Endothelial cell of umbilical vein (primary cell): ENCODE measurements around the gene HOXA13. TPM values are rescaled to one million over a fixed set of nuclear protein-coding genes. Genes with fewer than 3 reads are reported as not detected.

Experiments used
- BruUV-seq: library from RNA; stranded (reverse); fragments of 400-500 nt; replicated peaks from 2 replicates; lab custom pipeline; 2021; lab: Mats Ljungman, UMichigan
- CTCF ChIA-PET: fragments of 300-600, 350-600 bp; sonication (Branson Sonifier 250); formaldehyde crosslinking; loops from one replicate; lab custom pipeline; 2021; ENCODE audit warnings: antibody characterized with exemption, inconsistent platforms; lab: Charles Lee
- POLR2A ChIA-PET: fragments of 300-600, 350-600 bp; sonication (Branson Sonifier 250); formaldehyde crosslinking; loops from one replicate; lab custom pipeline; 2021; ENCODE audit warnings: antibody characterized with exemption, inconsistent platforms; lab: Charles Lee
- DNase-seq: peaks from one replicate; pipeline ENCODE4 v3.0.0-alpha.2; 2011; ENCODE audit warnings: low read depth, low spot score
- FAIRE-seq: peaks from 2 replicates; lab custom pipeline; 2011; peaks lifted over from hg19 to GRCh38; lab: Jason Lieb, UNC
- H2AFZ ChIP-seq: 2 replicates; pipeline ENCODE4 v1.6.0; 2012; ENCODE audit warnings: low read depth, low read length, control low read depth, inconsistent platforms
- H3K27ac ChIP-seq: 2 replicates; pipeline ENCODE4 v1.5.1; 2011; ENCODE audit warnings: low read depth, mild to moderate bottlenecking, control low read depth, low read length, moderate library complexity; ENCODE audit not compliant: insufficient read depth
- H3K27me3 ChIP-seq, 2 experiments: 2 replicates each; pipeline versions ENCODE4 v1.6.0 to v1.6.1; 2011; ENCODE audit warnings: low read length in 2 of 2, mixed read lengths in 1 of 2; ENCODE audit not compliant: control insufficient read depth in 2 of 2, insufficient read depth in 2 of 2
- H3K36me3 ChIP-seq, 2 experiments: 2 replicates in 1 of 2; 3 replicates in 1 of 2; pipeline ENCODE4 v1.5.1; 2011; ENCODE audit warnings: low read length in 2 of 2, mild to moderate bottlenecking in 1 of 2, moderate library complexity in 1 of 2; ENCODE audit not compliant: control insufficient read depth in 2 of 2, insufficient read depth in 2 of 2; ENCODE audit errors: extremely low read depth in 1 of 2
- H3K4me1 ChIP-seq: 3 replicates; pipeline ENCODE4 v1.5.1; 2011; ENCODE audit warnings: mild to moderate bottlenecking, low read length; ENCODE audit not compliant: control insufficient read depth, insufficient read depth; ENCODE audit errors: extremely low read depth
- H3K4me2 ChIP-seq: 2 replicates; pipeline ENCODE4 v1.6.1; 2011; ENCODE audit warnings: low read length, control low read depth, mixed read lengths; ENCODE audit not compliant: insufficient read depth
- H3K4me3 ChIP-seq, 3 experiments: fragments of 200-600 bp in 1 of 3; sonication (generic), shearing (Covaris generic) in 1 of 3; replicated peaks in 1 of 3; 2 replicates each; pipeline ENCODE4 v1.5.1; 2011 to 2016; ENCODE audit warnings: control low read depth in 3 of 3, low read length in 3 of 3, mild to moderate bottlenecking in 2 of 3, inconsistent platforms in 1 of 3, low read depth in 1 of 3, moderate library complexity in 1 of 3; ENCODE audit not compliant: insufficient read depth in 1 of 3
- H3K79me2 ChIP-seq: 2 replicates; pipeline ENCODE4 v1.6.0; 2012; ENCODE audit warnings: low read length, inconsistent platforms; ENCODE audit not compliant: control insufficient read depth, insufficient read depth
- H3K9ac ChIP-seq: replicated peaks from 2 replicates; pipeline ENCODE3; 2011; ENCODE audit warnings: low read length, control low read depth; ENCODE audit not compliant: insufficient read depth; ENCODE audit errors: extremely low read depth
- H3K9me1 ChIP-seq: replicated peaks from 3 replicates; pipeline ENCODE4 v1.6.0; 2011; ENCODE audit warnings: mild to moderate bottlenecking, low read length; ENCODE audit not compliant: control insufficient read depth, insufficient read depth; ENCODE audit errors: extremely low read depth
- H3K9me3 ChIP-seq: replicated peaks from 2 replicates; pipeline ENCODE4 v1.5.1; 2012; ENCODE audit warnings: low read length, inconsistent platforms; ENCODE audit not compliant: control insufficient read depth, insufficient read depth
- H4K20me1 ChIP-seq: replicated peaks from 2 replicates; pipeline ENCODE3; 2011; ENCODE audit warnings: mild to moderate bottlenecking, low read length; ENCODE audit not compliant: control insufficient read depth, insufficient read depth; ENCODE audit errors: extremely low read depth
- EZH2 ChIP-seq: IDR thresholded peaks from 2 replicates; pipeline ENCODE4 v1.6.1; 2012; ENCODE audit warnings: borderline replicate concordance, low read depth, mild to moderate bottlenecking, moderate library complexity, low read length, inconsistent platforms; ENCODE audit not compliant: severe bottlenecking
- FOS ChIP-seq: IDR thresholded peaks from 2 replicates; pipeline ENCODE4 v1.6.1; 2011; ENCODE audit warnings: mild to moderate bottlenecking, low read length, moderate library complexity, borderline replicate concordance; ENCODE audit not compliant: insufficient read depth
- JUN ChIP-seq: IDR thresholded peaks from 2 replicates; pipeline ENCODE4 v1.6.1; 2011; ENCODE audit warnings: borderline replicate concordance, low read depth; ENCODE audit not compliant: insufficient read length, insufficient read depth
- MYC ChIP-seq: IDR thresholded peaks from one replicate; pipeline ENCODE4 v1.6.1; 2011; ENCODE audit warnings: mild to moderate bottlenecking, low read depth, low read length
- POLR2AphosphoS5 ChIP-seq: IDR thresholded peaks from 2 replicates; pipeline ENCODE4 v1.6.1; 2012; ENCODE audit warnings: low read depth, mild to moderate bottlenecking, control low read depth, low read length, moderate library complexity; ENCODE audit not compliant: insufficient read depth
- dilution Hi-C: fragments of 300-500 bp; cut with MboI; formaldehyde crosslinking; loops from one replicate; pipeline ENCODE4 v1.15.0; 2019; ENCODE audit warnings: low sequenced_read_pairs; ENCODE audit not compliant: extremely low pct_ligation_motif_present
- intact Hi-C: fragments of 100-400 bp; cut with micrococcal nuclease; formaldehyde crosslinking; loops from one replicate; pipeline ENCODE4 v1.10.0; 2022
- polyA plus RNA-seq, 4 experiments: library from polyadenylated mRNA; depleted of rRNA in 3 of 4; stranded (reverse) in 3 of 4; unstranded in 1 of 4; fragments of >200 nt; gene quantifications; 2 replicates each; pipeline versions ENCODE4 v1.2.1 to v1.2.3, GENCODE V29; 2011 to 2012; ENCODE audit warnings: missing spikeins in 1 of 4
- total RNA-seq: library from RNA; stranded (reverse); gene quantifications from 2 replicates; pipeline ENCODE4 v1.2.3, GENCODE V29; 2021
- TF ChIP-seq, protein P1 (sequence below): IDR thresholded peaks from 2 replicates; pipeline ENCODE4 v1.6.1; 2011; ENCODE audit not compliant: insufficient read depth, insufficient read length
- TF ChIP-seq, protein P2 (sequence below), 2 donors: IDR thresholded peaks; 1 replicate in 1 of 2; 2 replicates in 1 of 2; pipeline ENCODE4 v1.5.1; 2011; ENCODE audit warnings: low read length in 2 of 2, mild to moderate bottlenecking in 2 of 2, moderate library complexity in 2 of 2, control low read depth in 1 of 2, inconsistent platforms in 1 of 2, low read depth in 1 of 2; ENCODE audit not compliant: insufficient read depth in 1 of 2; ENCODE audit errors: extremely low read depth in 1 of 2

Gene HOXA13
- total and polyA plus RNA-seq, 2 donors (not counting 3 experiments of a cell fraction or from before 2014, with no cell fraction given), result 0.22 TPM; not detected in 1

DNA sequence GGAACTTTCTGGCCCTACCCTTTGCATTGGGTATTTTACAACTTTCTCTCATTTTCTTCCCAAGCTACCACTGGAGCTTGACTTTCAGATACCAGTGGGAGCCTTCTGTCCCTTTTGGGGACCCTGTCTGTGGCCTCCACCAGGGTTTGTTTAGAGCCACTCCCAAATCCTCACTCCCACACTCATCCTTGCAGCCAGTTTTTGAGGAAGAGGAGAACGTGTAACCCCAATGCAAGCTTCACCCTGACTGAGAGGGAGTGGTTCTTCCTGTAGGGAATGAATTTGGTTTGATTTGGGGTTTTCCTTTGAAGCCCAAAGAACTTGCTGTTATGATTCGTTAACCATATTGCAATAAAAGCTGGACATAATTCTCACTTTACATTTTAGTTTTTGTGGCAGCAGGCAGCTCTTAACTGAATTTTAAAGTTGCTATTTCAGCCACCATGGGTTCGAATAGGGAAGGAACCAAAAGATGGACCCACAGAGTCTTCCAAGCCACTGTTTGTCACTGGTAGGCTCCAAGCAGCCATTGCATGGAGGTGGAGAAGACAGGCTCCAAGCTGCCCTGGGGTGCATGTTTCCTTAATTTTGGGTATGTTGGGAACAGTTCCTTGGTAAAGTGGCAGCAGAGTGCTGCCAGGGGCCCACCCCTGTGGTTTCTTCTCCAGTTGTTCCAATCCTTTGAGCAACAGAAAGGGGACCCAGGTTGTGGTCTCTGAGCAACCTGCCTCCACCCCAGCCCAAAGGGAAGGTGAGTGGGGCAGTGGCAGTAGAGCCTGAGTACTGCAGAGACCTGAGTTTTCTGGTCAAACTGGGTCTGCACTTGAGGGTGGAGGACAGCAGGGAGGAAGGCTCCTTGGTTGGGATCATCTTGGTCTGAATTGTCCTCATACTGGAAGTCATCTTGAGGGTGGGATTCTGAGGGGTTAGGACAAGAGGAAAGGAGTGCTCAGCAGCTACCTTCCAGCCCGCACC, 47.8 kb upstream of the HOXA13 start:
- DNase-seq (no peak), FAIRE-seq (no peak)
- TF ChIP-seq FOS (no peak), JUN (no peak), MYC (no peak), EZH2 (no peak), POLR2AphosphoS5 (no peak)
- TF ChIP-seq, protein P1, sequence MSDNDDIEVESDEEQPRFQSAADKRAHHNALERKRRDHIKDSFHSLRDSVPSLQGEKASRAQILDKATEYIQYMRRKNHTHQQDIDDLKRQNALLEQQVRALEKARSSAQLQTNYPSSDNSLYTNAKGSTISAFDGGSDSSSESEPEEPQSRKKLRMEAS, result no peak
- TF ChIP-seq, protein P2, sequence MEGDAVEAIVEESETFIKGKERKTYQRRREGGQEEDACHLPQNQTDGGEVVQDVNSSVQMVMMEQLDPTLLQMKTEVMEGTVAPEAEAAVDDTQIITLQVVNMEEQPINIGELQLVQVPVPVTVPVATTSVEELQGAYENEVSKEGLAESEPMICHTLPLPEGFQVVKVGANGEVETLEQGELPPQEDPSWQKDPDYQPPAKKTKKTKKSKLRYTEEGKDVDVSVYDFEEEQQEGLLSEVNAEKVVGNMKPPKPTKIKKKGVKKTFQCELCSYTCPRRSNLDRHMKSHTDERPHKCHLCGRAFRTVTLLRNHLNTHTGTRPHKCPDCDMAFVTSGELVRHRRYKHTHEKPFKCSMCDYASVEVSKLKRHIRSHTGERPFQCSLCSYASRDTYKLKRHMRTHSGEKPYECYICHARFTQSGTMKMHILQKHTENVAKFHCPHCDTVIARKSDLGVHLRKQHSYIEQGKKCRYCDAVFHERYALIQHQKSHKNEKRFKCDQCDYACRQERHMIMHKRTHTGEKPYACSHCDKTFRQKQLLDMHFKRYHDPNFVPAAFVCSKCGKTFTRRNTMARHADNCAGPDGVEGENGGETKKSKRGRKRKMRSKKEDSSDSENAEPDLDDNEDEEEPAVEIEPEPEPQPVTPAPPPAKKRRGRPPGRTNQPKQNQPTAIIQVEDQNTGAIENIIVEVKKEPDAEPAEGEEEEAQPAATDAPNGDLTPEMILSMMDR (IDR thresholded peaks at IDR 0.05; ENCODE audit: extremely low read depth in 1 of 2, insufficient read depth in 1 of 2, low read depth in 1 of 2, low read length in 2 of 2), result no peak
- POLR2A ChIA-PET, result no interaction called here
- dilution Hi-C loops, result no loop called here
- no peaks in the 10 kb centered on the region for H3K36me3 ChIP-seq
- CTCF ChIA-PET, result interaction anchor here (1.9 kb wide), 1 partner anchor 52 kb away, joined by 5 read pairs; no protein-coding TSS in a partner anchor
- no peaks in the 10 kb centered on the region for H4K20me1 ChIP-seq
- peaks cover 4% of the 10 kb centered on the region for H3K4me1 ChIP-seq
- intact Hi-C loops, result no loop called here
- no peak overlapping the region for H3K27ac ChIP-seq
- no peaks in the 10 kb centered on the region for H3K79me2 ChIP-seq
- no peak overlapping the region for H2AFZ ChIP-seq
- no peaks in the 10 kb centered on the region for H3K9me3 ChIP-seq
- H3K4me2 ChIP-seq, result no peak overlapping the region
- H3K9me1 ChIP-seq, result no peaks in the 10 kb centered on the region
- H3K4me3 ChIP-seq, result no peak overlapping the region
- H3K9ac ChIP-seq, result no peak overlapping the region
- BruUV-seq, result no TSS peak
- H3K27me3 ChIP-seq, result peaks cover 96 to 100% of the 10 kb centered on the region in 2 experiments
